ENCODE data around the gene ZNF267.

GRCh38 chr16:31893824-31894223, 20.2 kb downstream of the ZNF267 start:
- TF ChIP-seq CTCF (conservative IDR thresholded peaks at IDR 0.05) (no peak), ZFX (IDR thresholded peaks at IDR 0.05) (no peak)

Data from C4-2B (cell line).